Head of caudate nucleus (tissue), 42 donors: ENCODE measurements around the gene SHB.
A peak's percentile ranks its signal among the peaks of the same experiment; 100 is the strongest.

Source experiments
- DNase-seq, 42 donors: peaks; one replicate each; pipeline versions ENCODE4 v3.0.0 to v3.0.0-alpha.2; 2020 to 2021; ENCODE audit warnings: mixed read lengths in 7 of 42
- intact Hi-C: fragments of 100-400 bp; cut with DNase I; formaldehyde crosslinking; loops from one replicate; pipeline ENCODE4 v1.15.0; 2022

SHB gene

GRCh38 chr9:38018241-38018957 lies 50.6 kb downstream of the SHB start:
- intact Hi-C loops = no loop called here

GRCh38 chr9:38017885-38018186 lies 51.2 kb downstream of the SHB start:
- intact Hi-C loops = no loop called here
- DNase-seq = no peak

More at GRCh38 chr9:38018241-38018957, 50.6 kb downstream of the SHB start:
- DNase-seq = peak in 8 of 42 donors; percentile 33 to 71 (median 55)

DNA sequence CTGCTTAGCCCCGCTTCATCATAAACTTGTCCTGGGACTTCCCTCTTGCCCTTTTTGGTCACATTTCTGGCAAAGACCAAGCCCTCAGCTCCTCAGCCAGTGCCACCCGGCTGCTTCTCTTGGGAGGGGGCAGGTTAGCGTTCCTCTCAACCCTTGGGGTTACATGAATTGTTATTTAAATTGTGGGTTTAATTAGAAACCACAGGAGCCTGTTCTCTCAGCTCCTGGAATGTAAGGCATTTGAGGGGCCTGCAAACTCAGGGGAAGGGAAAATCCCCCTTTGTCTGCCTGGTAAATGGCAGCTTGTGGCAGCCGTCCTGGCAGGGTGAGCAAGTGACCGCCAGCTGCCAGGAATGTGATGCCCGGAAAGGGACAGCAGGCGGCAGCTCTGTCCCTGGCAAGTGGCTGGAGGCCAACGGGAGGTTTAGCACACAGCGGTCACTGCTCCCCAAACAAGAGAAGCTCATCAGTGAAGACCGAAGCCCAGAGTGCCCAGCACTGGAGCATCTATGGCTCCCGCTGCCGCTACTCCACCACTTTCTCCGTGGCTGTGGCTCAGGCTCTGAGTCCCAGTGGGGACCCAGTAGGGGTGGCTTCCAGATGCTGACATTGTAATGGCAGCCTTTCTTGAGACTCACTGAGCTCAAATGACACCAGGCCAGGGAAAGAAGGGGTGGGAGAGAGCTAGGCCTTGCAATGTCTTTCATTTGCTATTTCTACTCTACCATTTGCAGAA lies 51.7 kb downstream of the SHB start:
- intact Hi-C loops = no loop called here
- DNase-seq = peak; percentile 78 to 96 (median 90)

DNA sequence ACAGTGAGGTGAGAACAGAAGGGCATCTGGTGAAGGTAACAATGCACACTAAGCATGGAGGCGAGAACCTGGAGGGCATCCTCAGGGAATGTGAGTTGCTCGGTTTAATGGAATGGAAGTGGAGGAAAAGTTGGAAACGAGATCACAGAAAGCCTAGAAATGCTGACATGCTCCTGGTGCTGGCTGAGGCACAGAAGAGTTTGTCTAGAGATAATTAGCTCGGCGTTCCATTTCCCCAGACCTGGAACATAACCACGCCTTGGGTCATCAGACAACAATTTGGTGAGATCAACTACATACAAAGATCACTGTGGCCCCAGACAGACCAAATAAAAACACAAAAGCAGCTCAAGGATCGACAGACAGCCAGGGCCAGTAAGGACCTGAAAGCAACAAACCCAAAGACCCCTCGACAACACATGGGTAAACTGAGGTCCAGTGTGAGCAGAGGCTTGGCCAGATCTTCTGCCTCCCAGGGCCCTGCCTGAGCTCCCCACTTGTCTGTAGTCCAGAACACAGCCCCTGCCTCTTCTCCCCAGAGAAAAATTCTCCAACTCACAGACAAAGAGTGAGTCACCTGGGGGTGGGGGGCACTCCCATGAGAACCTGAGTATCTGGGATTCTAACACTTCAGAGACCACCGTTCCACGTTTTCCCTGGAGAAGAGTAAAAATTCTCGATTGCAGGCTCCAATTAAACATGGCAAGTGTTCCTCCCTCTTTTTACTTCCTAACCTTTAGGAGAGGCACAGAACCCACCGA lies 52.5 kb downstream of the SHB start:
- no peak for DNase-seq
- intact Hi-C loops = no loop called here

- intact Hi-C loops = no loop called here
- DNase-seq = no peak
These were observed 53.1 kb downstream of the SHB start for GRCh38 chr9:38015906-38016305.

DNA sequence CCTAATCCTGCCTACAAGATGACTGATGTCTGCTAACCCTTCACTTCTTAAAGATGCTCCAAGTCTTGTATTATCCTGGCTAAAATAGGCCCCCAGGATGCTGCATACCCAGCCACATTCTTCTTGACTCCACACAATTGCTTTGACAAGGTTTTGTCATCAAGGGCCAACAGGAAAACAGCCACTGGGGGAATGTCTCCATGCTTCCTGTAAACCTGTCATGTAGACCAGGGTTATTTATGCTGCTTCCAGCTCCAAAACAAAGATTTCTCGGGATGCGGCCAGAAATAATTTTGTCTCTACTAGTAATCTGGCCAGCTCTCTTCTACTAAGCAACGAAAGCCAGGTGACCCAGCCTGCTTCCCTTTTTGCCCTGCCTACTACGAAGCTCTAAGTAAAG lies 53.8 kb downstream of the SHB start:
- DNase-seq = no peak
- intact Hi-C loops = no loop called here

GRCh38 chr9:38012767-38013450 lies 56.1 kb downstream of the SHB start:
- peak in 32 of 42 donors; percentile 32 to 91 (median 65) for DNase-seq
- intact Hi-C loops = loop anchor here (5.0 kb wide), 1 partner anchor 54 kb away; the partner anchor contains the start of gene SHB

DNA sequence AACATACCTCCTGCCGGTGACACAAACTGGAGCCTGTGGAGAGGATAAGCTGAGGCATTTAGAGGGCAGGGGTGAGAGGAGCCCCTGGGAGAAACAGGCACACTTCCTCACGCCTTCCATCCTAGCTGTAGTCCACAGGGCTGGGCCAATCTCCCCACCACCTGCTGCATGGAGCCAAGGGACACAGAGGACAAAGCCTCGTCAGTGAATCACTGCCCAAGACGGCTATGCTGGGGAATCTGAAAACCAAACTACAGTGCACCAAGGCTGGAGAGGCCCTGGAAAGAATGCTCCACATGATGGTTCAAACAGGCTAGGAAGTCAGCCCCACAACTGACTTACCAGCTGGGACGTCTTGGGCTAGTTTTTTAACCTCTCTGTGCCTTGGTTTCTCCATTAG lies 57.0 kb downstream of the SHB start:
- intact Hi-C loops = loop anchor here (5.0 kb wide), 1 partner anchor 55 kb away; the partner anchor contains the start of gene SHB
- DNase-seq = no peak

DNA sequence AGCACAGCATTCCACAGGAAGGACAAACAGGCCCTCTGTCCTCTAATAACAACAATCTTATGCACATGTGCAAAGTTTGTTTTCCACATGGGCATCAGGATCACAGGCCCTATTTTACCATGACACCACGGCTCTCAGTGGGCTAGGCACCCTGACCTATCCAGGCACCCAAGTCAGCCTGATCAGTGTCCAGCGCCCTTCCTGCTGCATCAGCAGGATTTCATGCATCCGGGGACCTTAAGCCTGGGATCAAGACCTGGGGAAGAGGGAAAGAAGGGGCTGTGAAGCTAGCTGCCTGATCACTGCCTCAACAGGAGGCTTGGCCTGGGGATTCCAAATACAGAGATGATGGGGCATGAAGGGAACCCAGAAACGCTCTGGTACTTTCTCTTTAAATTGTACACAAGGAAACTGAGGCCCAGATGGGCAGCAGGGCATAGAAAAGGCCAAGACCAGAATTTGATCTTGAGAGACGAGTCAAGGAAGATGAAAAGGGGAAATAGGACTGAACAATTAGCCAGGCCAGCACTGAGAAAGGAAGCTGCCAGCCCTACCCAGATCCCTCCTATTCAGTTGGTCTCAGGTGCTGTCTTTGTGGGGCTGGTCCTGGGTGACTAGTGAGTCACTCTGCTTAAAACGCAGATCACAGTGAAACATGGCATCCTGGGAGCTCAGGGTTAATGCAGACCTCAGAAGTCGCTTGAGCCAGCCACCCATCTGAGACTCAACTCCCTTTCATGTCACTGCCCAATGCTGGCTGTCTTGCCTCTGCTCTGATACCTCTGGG lies 57.9 kb downstream of the SHB start:
- intact Hi-C loops = loop anchor here (5.0 kb wide), 1 partner anchor 56 kb away; the partner anchor contains the start of gene SHB
- DNase-seq = no peak

DNA sequence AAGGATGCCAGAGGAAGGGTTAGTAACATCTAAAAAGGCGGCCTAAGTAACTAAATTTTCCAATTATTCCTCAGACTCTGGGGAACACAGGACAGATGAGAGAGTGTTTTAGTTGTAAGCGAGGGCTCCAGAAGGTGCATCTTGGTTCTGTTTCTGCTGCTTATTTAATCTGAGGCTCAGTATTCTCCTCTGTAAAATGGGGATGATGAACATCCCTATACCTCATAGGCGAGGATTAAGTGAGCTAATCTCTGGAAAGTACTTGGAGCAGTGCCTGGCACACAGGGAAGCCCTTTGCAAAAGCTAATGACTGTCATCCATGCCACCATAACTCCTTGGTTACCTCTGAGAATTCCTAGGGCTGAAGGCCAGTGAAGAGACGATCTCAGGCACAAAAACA lies 59.0 kb downstream of the SHB start:
- intact Hi-C loops = loop anchor here (5.0 kb wide), 1 partner anchor 57 kb away; the partner anchor contains the start of gene SHB
- no peak for DNase-seq

DNA sequence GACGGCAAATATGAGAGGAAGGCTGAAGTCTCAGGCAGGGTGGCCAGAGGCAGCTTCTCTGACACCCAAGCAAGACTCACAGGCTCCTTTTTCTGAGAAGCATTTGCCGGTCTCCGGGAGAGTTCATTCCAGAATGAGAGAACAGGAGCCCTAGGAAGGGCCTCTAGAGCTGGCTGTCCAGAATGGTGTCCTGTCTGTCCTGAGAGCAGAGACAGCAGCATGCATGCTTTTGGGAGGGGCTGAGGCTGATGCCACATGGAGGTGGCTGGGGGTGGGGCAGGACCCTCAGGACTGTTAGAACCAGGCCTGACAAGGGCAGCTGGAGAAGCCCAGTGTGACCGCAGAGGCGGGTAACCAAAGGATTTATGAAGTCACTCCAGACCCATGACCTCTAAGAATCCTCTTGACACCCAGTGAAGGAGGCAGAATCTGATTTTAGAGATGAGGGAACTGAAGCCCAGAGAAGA lies 60.0 kb downstream of the SHB start:
- no peak for DNase-seq
- intact Hi-C loops = no loop called here

DNA sequence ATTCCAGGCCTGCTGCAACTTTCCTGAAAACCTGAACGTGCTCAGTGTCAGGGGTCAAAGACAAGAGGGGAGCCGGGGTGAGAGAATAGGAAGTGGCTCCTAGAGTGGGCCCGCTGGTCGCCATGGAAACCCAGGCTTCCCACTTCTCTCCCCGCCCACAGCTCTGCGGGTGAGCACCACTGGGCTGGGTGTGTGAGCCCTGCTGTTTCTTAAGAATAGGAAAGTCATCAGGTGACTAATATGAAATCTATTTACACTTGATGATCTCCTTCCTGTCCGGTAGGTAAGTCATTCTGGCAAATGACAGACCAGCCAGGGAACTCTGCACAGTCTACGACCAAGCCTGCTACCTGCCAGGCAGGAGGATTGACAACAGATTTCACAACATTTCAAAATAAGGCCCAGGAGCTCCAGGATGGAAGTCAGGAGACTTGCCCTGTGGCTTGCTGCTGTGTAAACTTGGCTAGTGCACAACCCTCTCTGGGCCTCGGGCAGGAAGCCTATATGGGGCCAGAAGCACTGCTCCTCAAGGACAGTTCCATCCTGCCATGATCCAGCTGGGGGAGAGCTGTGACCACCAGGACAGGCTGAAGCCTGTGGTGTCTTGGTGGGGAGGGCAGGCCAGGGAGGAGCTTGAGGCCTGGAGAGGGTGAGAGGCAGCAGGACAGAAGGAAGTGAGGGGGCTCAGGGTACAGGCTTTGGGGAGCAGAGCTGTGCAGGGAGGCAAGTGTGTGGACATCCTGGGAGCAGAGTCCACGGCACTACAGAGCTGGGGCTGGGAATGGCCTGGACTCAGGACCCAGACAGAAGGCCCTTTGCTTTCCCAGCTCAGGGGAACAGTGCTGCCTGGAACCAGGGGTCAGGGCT lies 60.6 kb downstream of the SHB start:
- intact Hi-C loops = no loop called here
- peak in 30 of 42 donors; percentile 40 to 79 (median 64) for DNase-seq

DNA sequence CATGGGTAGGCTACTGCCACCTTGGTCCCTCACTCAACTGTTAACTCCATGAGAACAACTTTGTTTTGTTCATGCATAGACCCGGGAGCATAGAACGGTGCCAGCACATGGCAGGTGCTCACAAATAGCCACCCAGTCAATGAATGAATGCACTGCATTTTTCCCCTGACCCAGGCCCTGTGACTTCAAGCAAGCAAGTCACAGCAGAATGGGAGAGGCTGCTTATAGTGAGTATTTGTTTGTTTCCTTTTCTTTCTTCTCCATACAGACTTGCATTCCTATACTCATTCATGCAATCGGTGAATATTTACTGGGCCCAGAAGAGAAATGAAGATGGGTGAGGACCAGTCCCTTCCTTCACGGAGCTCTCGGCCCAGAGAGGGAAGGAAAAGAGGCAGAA lies 62.0 kb downstream of the SHB start:
- no peak for DNase-seq
- intact Hi-C loops = no loop called here

- DNase-seq = peak in 21 of 42 donors; percentile 42 to 83 (median 58)
These were observed 62.9 kb downstream of the SHB start for GRCh38 chr9:38006163-38006562.

GRCh38 chr9:38004809-38005560 lies 64.0 kb downstream of the SHB start:
- intact Hi-C loops = no loop called here

More at GRCh38 chr9:38006163-38006562, 62.9 kb downstream of the SHB start:
- intact Hi-C loops = no loop called here

DNA sequence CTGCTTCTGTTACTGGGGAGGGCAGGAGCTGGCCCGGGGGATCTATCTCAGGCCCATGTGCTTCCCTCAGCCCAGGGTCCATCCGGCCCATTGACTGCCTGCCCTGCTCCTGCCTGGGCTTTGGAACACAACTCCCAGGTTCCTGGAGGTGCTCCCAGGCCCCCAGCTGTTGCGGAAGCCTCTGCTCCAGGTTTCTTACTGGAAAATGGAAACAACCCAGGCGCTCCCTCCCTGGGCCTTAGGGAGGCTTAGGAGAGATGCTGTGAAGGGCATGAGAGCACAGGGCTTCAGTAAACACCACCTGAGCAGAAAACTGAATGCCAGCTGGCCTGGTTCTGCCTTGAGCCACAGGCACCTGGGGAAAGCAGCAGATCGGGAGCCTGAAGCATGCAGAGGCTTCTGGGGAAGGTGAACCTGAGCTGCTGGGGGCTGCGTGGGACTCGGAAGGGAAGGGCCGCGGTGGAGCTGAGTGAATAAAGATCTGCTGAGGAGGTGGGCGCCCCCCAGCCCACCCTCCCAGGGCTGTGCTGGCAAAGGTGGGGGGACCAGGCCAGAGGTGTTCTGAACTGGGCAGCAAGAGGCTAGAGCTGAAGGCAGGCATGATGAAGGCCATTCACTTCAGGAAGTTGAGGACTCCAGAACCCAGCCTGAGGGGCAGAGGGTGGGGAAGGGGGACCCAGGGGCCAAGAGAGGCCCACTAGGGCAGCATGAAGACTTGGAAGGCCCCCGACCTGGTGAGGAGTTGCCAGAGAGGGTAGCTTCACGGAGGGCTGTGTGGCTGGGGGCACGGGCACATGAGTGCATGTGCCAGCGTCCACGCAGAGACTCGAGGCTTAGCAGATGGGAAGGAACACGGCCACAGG lies 64.8 kb downstream of the SHB start:
- DNase-seq = no peak
- intact Hi-C loops = no loop called here

More at GRCh38 chr9:38004809-38005560, 64.0 kb downstream of the SHB start:
- DNase-seq = no peak
